ENCODE measurements around the gene KMT2C.
"Not testable (repeated sequence)": the region's sequence is repeated elsewhere in the genome, so short reads cannot be mapped to it uniquely, and the experiment has no call there.

DNA sequence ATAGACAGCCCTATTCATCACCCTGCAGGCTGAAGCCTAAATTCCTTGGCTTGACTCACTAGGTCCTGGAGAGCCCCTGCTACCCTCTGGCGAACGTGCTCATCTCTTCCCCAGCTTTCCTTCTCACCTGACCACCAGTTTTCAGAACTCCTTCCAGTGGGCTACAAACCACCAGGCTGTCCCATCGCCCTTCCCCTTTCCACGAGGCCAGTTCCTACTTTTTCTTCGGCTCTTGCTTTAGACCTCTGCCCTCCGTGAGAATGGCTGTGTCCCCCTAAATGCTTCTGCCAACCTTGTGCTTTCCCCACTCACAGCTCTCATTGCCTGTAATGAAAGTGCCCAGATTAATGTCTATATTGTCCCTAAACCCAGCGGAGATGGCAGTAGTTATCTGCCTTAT, 5.4 kb upstream of the KMT2C start:
- TF ChIP-seq, protein P1, sequence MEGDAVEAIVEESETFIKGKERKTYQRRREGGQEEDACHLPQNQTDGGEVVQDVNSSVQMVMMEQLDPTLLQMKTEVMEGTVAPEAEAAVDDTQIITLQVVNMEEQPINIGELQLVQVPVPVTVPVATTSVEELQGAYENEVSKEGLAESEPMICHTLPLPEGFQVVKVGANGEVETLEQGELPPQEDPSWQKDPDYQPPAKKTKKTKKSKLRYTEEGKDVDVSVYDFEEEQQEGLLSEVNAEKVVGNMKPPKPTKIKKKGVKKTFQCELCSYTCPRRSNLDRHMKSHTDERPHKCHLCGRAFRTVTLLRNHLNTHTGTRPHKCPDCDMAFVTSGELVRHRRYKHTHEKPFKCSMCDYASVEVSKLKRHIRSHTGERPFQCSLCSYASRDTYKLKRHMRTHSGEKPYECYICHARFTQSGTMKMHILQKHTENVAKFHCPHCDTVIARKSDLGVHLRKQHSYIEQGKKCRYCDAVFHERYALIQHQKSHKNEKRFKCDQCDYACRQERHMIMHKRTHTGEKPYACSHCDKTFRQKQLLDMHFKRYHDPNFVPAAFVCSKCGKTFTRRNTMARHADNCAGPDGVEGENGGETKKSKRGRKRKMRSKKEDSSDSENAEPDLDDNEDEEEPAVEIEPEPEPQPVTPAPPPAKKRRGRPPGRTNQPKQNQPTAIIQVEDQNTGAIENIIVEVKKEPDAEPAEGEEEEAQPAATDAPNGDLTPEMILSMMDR (IDR thresholded peaks at IDR 0.05) = not testable (repeated sequence)
- TF ChIP-seq ZFX (IDR thresholded peaks at IDR 0.05; ENCODE audit: borderline replicate concordance) = not testable (repeated sequence)
